Kidney (tissue), 14 donors: ENCODE data around the gene TMEM51. TPM values are rescaled to one million over a fixed set of nuclear protein-coding genes. Genes with fewer than 3 reads are reported as not detected.
A peak's percentile ranks its signal among the peaks of the same experiment; 100 is the strongest.

Experiments
- DNase-seq, 5 donors: peaks; one replicate each; pipeline ENCODE4 v3.0.0-alpha.2; 2013 to 2020
- FAIRE-seq: peaks from 2 replicates; lab custom pipeline; 2012; peaks lifted over from hg19 to GRCh38; lab: Jason Lieb, UNC
- H3K27ac ChIP-seq, 2 donors: one replicate each; pipeline ENCODE4 v1.7.0; 2013; ENCODE audit warnings: low read depth in 2 of 2, low read length in 2 of 2, inconsistent platforms in 1 of 2
- H3K27me3 ChIP-seq: one replicate; pipeline ENCODE4 v1.7.1; 2013; ENCODE audit warnings: low read length, inconsistent platforms; ENCODE audit not compliant: control insufficient read depth, insufficient read depth
- H3K36me3 ChIP-seq, 3 donors: one replicate each; pipeline versions ENCODE4 v1.7.0 to v1.7.1; 2013; ENCODE audit warnings: low read length in 3 of 3, control low read depth in 1 of 3, inconsistent platforms in 1 of 3; ENCODE audit not compliant: insufficient read depth in 3 of 3, control insufficient read depth in 2 of 3
- H3K4me1 ChIP-seq, 3 donors: one replicate each; pipeline versions ENCODE4 v1.7.0 to v1.7.1; 2013; ENCODE audit warnings: low read length in 3 of 3, inconsistent platforms in 1 of 3, low read depth in 1 of 3; ENCODE audit not compliant: control insufficient read depth in 2 of 3, insufficient read depth in 2 of 3
- H3K4me3 ChIP-seq, 3 donors: one replicate each; pipeline versions ENCODE4 v1.7.0 to v1.8.1; 2013; ENCODE audit warnings: low read length in 3 of 3, control low read depth in 1 of 3, inconsistent platforms in 1 of 3
- H3K9ac ChIP-seq, 3 donors: one replicate each; pipeline versions ENCODE4 v1.7.0 to v1.7.1; 2013; ENCODE audit warnings: low read length in 3 of 3, control low read depth in 1 of 3, inconsistent platforms in 1 of 3
- H3K9me3 ChIP-seq, 3 donors: one replicate each; pipeline versions ENCODE4 v1.7.0 to v1.7.1; 2013; ENCODE audit warnings: low read length in 3 of 3, control low read depth in 1 of 3, inconsistent platforms in 1 of 3; ENCODE audit not compliant: control insufficient read depth in 2 of 3, insufficient read depth in 1 of 3
- intact Hi-C: fragments of 100-400 bp; cut with DNase I; formaldehyde crosslinking; loops from one replicate; pipeline ENCODE4 v1.11.1; 2022
- polyA plus RNA-seq: library from polyadenylated mRNA; stranded (reverse); fragments of 350-450 nt; fragmentation: Illumina TruSeq; extraction: RNeasy Lipid Tissue Mini Kit (QIAGEN cat#74804); gene quantifications from one replicate; pipeline ENCODE4 v1.2.3, GENCODE V29; 2014; ENCODE audit warnings: low read depth, low replicate concordance; ENCODE audit not compliant: insufficient read depth
- total RNA-seq: library from RNA; stranded (reverse); fragmentation: NEBNext Ultra II Directional; extraction: Animal tissue kit (Norgen Biotek cat#: 25700); gene quantifications from one replicate; pipeline ENCODE4 v1.2.1, GENCODE V29; 2021
- TF ChIP-seq, protein P1 (sequence below): IDR thresholded peaks from 3 replicates; pipeline ENCODE4 v1.5.1; 2012; ENCODE audit warnings: mild to moderate bottlenecking, moderate library complexity, borderline replicate concordance; ENCODE audit not compliant: insufficient read depth; ENCODE audit errors: extremely low read depth
- donor health status: control.
- donor health status: control.
- donor health status: control.
- donor health status: control.
- donor health status: control.
- donor health status: DM: yes; HTN: yes; CAD: no.
- donor health status: Normal renal cell carcinoma (clear cell type).

Gene TMEM51
- total and polyA plus RNA-seq, 2 donors from 2014 or later = 38.1 to 48.4 TPM

DNA sequence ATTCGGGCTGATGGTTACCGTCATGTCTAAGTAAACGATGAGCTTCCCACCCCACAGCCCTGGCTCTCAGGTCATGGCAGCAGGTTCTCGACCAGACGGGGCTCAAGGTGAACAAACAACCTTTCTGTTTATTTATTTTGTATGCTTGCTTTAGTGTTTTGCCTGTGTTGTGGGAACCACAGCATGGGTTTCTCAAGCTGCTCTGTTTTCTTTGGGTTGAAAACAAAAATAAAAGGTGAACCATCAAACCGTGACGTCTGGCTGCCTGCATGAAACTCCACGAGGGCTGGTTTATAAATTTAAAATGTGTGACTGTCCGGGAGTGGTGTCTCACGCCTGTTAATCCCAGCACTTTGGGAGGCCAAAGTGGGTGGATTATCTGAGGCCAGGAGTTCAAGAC is 28.0 kb downstream of the TMEM51 start:
- peaks cover 0 to 51% (median 43%) of the 10 kb centered on the region in 3 donors for H3K4me1 ChIP-seq

GRCh38 chr1:15184436-15185241 is 31.1 kb downstream of the TMEM51 start:
- no peaks in the 10 kb centered on the region for H3K27me3 ChIP-seq
- DNase-seq (no peak), FAIRE-seq (no peak)
- intact Hi-C loops = no loop called here
- no peaks in the 10 kb centered on the region for H3K36me3 ChIP-seq
- no peaks in the 10 kb centered on the region for H3K9me3 ChIP-seq
- no peak overlapping the region for H3K27ac ChIP-seq
- TF ChIP-seq, protein P1, sequence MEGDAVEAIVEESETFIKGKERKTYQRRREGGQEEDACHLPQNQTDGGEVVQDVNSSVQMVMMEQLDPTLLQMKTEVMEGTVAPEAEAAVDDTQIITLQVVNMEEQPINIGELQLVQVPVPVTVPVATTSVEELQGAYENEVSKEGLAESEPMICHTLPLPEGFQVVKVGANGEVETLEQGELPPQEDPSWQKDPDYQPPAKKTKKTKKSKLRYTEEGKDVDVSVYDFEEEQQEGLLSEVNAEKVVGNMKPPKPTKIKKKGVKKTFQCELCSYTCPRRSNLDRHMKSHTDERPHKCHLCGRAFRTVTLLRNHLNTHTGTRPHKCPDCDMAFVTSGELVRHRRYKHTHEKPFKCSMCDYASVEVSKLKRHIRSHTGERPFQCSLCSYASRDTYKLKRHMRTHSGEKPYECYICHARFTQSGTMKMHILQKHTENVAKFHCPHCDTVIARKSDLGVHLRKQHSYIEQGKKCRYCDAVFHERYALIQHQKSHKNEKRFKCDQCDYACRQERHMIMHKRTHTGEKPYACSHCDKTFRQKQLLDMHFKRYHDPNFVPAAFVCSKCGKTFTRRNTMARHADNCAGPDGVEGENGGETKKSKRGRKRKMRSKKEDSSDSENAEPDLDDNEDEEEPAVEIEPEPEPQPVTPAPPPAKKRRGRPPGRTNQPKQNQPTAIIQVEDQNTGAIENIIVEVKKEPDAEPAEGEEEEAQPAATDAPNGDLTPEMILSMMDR = no peak
- H3K9ac ChIP-seq = no peak overlapping the region
- H3K4me1 ChIP-seq = peaks cover 0 to 52% (median 46%) of the 10 kb centered on the region in 3 donors
- no peak overlapping the region for H3K4me3 ChIP-seq

More for the DNA sequence above, 28.0 kb downstream of the TMEM51 start:
- Histone ChIP-seq H3K36me3 (no peaks in the 10 kb centered on the region), H3K27ac (peak overlapping the region; percentile 45 to 82), H3K4me3 (no peak overlapping the region), H3K9me3 (no peaks in the 10 kb centered on the region), H3K27me3 (no peaks in the 10 kb centered on the region), H3K9ac (peak overlapping the region in 1 of 3 donors; percentile 28)
- TF ChIP-seq, protein P1 = no peak
- intact Hi-C loops = no loop called here
- no peak for DNase-seq
- no peak for FAIRE-seq

DNA sequence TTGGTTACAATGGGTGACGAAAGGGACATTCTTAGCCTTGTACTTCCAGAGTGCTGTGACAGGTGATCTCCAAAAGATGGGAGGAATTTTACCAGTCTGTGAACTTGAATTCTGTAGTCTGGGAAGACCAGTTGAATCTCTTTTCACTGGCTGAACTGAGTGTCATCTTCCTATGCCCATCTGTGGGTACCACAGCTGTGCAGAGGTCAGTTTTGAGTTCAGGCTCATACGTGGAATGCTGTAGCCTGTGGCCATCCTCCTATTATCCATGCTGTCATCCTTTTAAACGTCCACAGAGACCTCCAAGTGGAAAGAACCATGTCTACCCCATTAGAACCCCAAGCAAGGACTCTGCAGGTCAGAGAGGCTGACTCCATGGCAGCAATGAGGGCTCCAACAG is 32.1 kb downstream of the TMEM51 start:
- Histone ChIP-seq H3K4me1 (peaks cover 0 to 50% (median 49%) of the 10 kb centered on the region in 3 donors), H3K9ac (no peak overlapping the region), H3K36me3 (no peaks in the 10 kb centered on the region), H3K9me3 (no peaks in the 10 kb centered on the region), H3K27me3 (no peaks in the 10 kb centered on the region), H3K27ac (peak overlapping the region in 1 of 2 donors; percentile 66), H3K4me3 (no peak overlapping the region)
- no peak for DNase-seq
- no peak for FAIRE-seq
- intact Hi-C loops = no loop called here
- TF ChIP-seq, protein P1 = no peak
